Natural killer cell (primary cell): ENCODE measurements around the gene FZD4. TPM values are rescaled to one million over a fixed set of nuclear protein-coding genes. Genes with fewer than 3 reads are reported as not detected.

Experiments used
- ATAC-seq, 3 donors: fragments of 150-1000 bp in 2 of 3; fragments of 200-7000 bp in 1 of 3; cut with Tn5 transposase; 1 replicate in 1 of 3; 2 replicates in 2 of 3; pipeline ENCODE4 v1.10.0; 2021; ENCODE audit warnings: mild to moderate bottlenecking in 2 of 3, moderate library complexity in 2 of 3
- DNase-seq, 2 donors: peaks; one replicate each; pipeline versions ENCODE4 v3.0.0 to v3.0.0-alpha.2; 2013 to 2021; ENCODE audit warnings: mixed read lengths in 1 of 2
- H3K27ac ChIP-seq: one replicate; pipeline ENCODE4 v1.5.1; 2013; ENCODE audit warnings: mild to moderate bottlenecking, low read length
- H3K27me3 ChIP-seq: one replicate; pipeline ENCODE4 v1.6.1; 2013; ENCODE audit warnings: low read length; ENCODE audit not compliant: control insufficient read depth, insufficient read depth
- H3K36me3 ChIP-seq: one replicate; pipeline ENCODE4 v1.6.1; 2013; ENCODE audit warnings: low read length; ENCODE audit not compliant: control insufficient read depth, insufficient read depth
- H3K4me1 ChIP-seq: one replicate; pipeline ENCODE4 v1.6.1; 2013; ENCODE audit warnings: low read length; ENCODE audit not compliant: control insufficient read depth, insufficient read depth
- H3K4me3 ChIP-seq: one replicate; pipeline ENCODE4 v1.5.1; 2013; ENCODE audit warnings: low read length
- H3K9me3 ChIP-seq: one replicate; pipeline ENCODE4 v1.6.1; 2013; ENCODE audit warnings: low read length; ENCODE audit not compliant: control insufficient read depth, insufficient read depth
- H3K27ac Mint-ChIP-seq, 2 donors: one replicate each; pipeline ENCODE4 v1.8.0; 2022; ENCODE audit warnings: mild to moderate bottlenecking in 2 of 2, mixed read lengths in 2 of 2, moderate library complexity in 1 of 2
- H3K27me3 Mint-ChIP-seq, 2 donors: one replicate each; pipeline ENCODE4 v1.8.0; 2022; ENCODE audit warnings: low read depth in 2 of 2, mixed read lengths in 2 of 2
- H3K36me3 Mint-ChIP-seq: one replicate; pipeline ENCODE4 v1.8.0; 2022; ENCODE audit warnings: mixed read lengths
- H3K4me1 Mint-ChIP-seq, 2 donors: one replicate each; pipeline ENCODE4 v1.8.0; 2022; ENCODE audit warnings: mixed read lengths in 2 of 2
- H3K4me3 Mint-ChIP-seq: one replicate; pipeline ENCODE4 v1.8.0; 2022; ENCODE audit warnings: mild to moderate bottlenecking, moderate library complexity, mixed read lengths
- H3K9me3 Mint-ChIP-seq, 2 donors: one replicate each; pipeline ENCODE4 v1.8.0; 2022; ENCODE audit warnings: mixed read lengths in 2 of 2
- WGBS: methylation state at CpG from one replicate; pipeline ENCODE4 v1.1.7; 2013; ENCODE audit warnings: missing lambda C conversion rate; ENCODE audit not compliant: insufficient coverage; 5-methylcytosine and 5-hydroxymethylcytosine counted together
- intact Hi-C: fragments of 100-400 bp; cut with micrococcal nuclease; formaldehyde crosslinking; loops from one replicate; pipeline ENCODE4 v1.14.2; 2022
- total RNA-seq, 4 donors: library from RNA; stranded (reverse); fragments of 120-200 nt in 1 of 4; gene quantifications; one replicate each; pipeline versions ENCODE4 v1.2.3 to v1.2.4, GENCODE V29; 2013 to 2022
- TF ChIP-seq, protein P1 (sequence below): fragments of 200-600 bp; IDR thresholded peaks from one replicate; pipeline ENCODE4 v1.8.0; 2022; ENCODE audit warnings: antibody characterized with exemption

The FZD4 gene
- total RNA-seq, 3 donors from 2014 or later (not counting 1 experiment from before 2014, with no cell fraction given) = 0.02 to 0.11 (median 0.05) TPM

GRCh38 chr11:86954269-86955110, 705 bp downstream of the FZD4 start:
- Mint-ChIP-seq H3K4me1 (peaks cover 21 to 22% of the 10 kb centered on the region in 2 donors), H3K36me3 (no peaks in the 10 kb centered on the region), H3K27ac (no peak overlapping the region), H3K4me3 (peak overlapping the region; percentile 79), H3K9me3 (no peaks in the 10 kb centered on the region), H3K27me3 (peaks cover 16 to 32% of the 10 kb centered on the region in 2 donors)
- no peaks in the 10 kb centered on the region for H3K36me3 ChIP-seq
- peaks cover 16% of the 10 kb centered on the region for H3K4me1 ChIP-seq
- 8% methylated on average over 39 of the region's 43 CpGs for WGBS
- ATAC-seq = no peak
- H3K27ac ChIP-seq = no peak overlapping the region
- DNase-seq = peak in 1 of 2 donors; percentile 5
- intact Hi-C loops = no loop called here
- H3K4me3 ChIP-seq = peak overlapping the region; percentile 25
- H3K27me3 ChIP-seq = no peaks in the 10 kb centered on the region
- H3K9me3 ChIP-seq = no peaks in the 10 kb centered on the region
- TF ChIP-seq, protein P1, sequence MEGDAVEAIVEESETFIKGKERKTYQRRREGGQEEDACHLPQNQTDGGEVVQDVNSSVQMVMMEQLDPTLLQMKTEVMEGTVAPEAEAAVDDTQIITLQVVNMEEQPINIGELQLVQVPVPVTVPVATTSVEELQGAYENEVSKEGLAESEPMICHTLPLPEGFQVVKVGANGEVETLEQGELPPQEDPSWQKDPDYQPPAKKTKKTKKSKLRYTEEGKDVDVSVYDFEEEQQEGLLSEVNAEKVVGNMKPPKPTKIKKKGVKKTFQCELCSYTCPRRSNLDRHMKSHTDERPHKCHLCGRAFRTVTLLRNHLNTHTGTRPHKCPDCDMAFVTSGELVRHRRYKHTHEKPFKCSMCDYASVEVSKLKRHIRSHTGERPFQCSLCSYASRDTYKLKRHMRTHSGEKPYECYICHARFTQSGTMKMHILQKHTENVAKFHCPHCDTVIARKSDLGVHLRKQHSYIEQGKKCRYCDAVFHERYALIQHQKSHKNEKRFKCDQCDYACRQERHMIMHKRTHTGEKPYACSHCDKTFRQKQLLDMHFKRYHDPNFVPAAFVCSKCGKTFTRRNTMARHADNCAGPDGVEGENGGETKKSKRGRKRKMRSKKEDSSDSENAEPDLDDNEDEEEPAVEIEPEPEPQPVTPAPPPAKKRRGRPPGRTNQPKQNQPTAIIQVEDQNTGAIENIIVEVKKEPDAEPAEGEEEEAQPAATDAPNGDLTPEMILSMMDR = no peak

- peaks cover 21 to 22% of the 10 kb centered on the region in 2 donors for H3K4me1 Mint-ChIP-seq
- 98% methylated on average over 6 of the region's 8 CpGs for WGBS
- intact Hi-C loops = no loop called here
Measured at GRCh38 chr11:86952221-86952875, 2.8 kb downstream of the FZD4 start.

DNA sequence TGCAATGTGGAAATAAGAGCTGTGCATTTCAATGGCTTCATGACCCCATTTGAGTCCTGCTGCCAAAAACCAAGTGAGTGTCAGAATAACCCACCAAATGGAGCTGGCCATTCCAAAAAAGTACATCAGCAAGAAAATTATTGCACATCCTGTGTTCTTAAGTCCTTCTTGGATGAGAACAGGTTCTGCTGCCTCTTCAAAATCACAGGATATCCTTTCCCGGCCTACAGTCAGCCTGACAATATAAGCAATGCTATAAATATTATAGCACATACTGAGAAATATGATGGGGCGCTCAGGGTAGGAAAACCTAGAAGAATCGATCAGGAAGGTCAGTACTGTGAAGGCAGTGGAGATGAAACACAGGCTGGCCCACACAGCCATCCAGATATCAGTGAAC, 3.5 kb downstream of the FZD4 start:
- Histone ChIP-seq H3K27ac (no peak overlapping the region), H3K4me3 (no peak overlapping the region), H3K4me1 (peaks cover 16% of the 10 kb centered on the region), H3K27me3 (no peaks in the 10 kb centered on the region), H3K9me3 (no peaks in the 10 kb centered on the region), H3K36me3 (no peaks in the 10 kb centered on the region)
- ATAC-seq (no peak), DNase-seq (no peak)
- no peaks in the 10 kb centered on the region for H3K9me3 Mint-ChIP-seq
- peaks cover 21% of the 10 kb centered on the region in 2 donors for H3K4me1 Mint-ChIP-seq
- TF ChIP-seq, protein P1 = no peak
- intact Hi-C loops = no loop called here
- H3K4me3 Mint-ChIP-seq = no peak overlapping the region
- WGBS = 87% methylated on average over 3 of the region's 3 CpGs
- peaks cover 15 to 21% of the 10 kb centered on the region in 2 donors for H3K27me3 Mint-ChIP-seq
- H3K36me3 Mint-ChIP-seq = no peaks in the 10 kb centered on the region
- no peak overlapping the region for H3K27ac Mint-ChIP-seq

More at GRCh38 chr11:86952221-86952875, 2.8 kb downstream of the FZD4 start:
- H3K27ac ChIP-seq = no peak overlapping the region
- H3K27me3 ChIP-seq = no peaks in the 10 kb centered on the region
- Mint-ChIP-seq H3K27ac (no peak overlapping the region), H3K36me3 (no peaks in the 10 kb centered on the region), H3K9me3 (no peaks in the 10 kb centered on the region), H3K27me3 (peaks cover 15 to 25% of the 10 kb centered on the region in 2 donors), H3K4me3 (no peak overlapping the region)
- H3K4me1 ChIP-seq = peaks cover 16% of the 10 kb centered on the region
- DNase-seq (no peak), ATAC-seq (no peak)
- no peaks in the 10 kb centered on the region for H3K36me3 ChIP-seq
- no peak overlapping the region for H3K4me3 ChIP-seq
- TF ChIP-seq, protein P1 = no peak
- no peaks in the 10 kb centered on the region for H3K9me3 ChIP-seq
